IMR-90 (cell line): ENCODE data around the gene PAXIP1. TPM values are rescaled to one million over a fixed set of nuclear protein-coding genes. Genes with fewer than 3 reads are reported as not detected.

Experiments used
- ATAC-seq: fragments of 200-7000 bp; cut with Tn5 transposase; 2 replicates; pipeline ENCODE4 v1.9.1; 2020; ENCODE audit warnings: low read depth, mild to moderate bottlenecking, moderate library complexity
- BruUV-seq: library from RNA; stranded (reverse); fragments of 400-500 nt; replicated peaks from 2 replicates; lab custom pipeline; 2021; lab: Mats Ljungman, UMichigan
- CTCF ChIA-PET: fragments of 300-600 bp; formaldehyde crosslinking; extraction: SDS; loops from one replicate; lab custom pipeline; 2021; ENCODE audit warnings: antibody characterized with exemption; lab: Yijun Ruan, JAX
- POLR2A ChIA-PET: fragments of 300-600 bp; sonication (Branson Sonifier 250); formaldehyde crosslinking; loops from one replicate; lab custom pipeline; 2022; ENCODE audit warnings: antibody characterized with exemption; ENCODE audit not compliant: unreplicated experiment; lab: Charles Lee
- DNase-seq: peaks from one replicate; pipeline ENCODE4 v3.0.0; 2013
- H2AFZ ChIP-seq: replicated peaks from 2 replicates; pipeline ENCODE3; 2013; ENCODE audit warnings: low read length, mild to moderate bottlenecking; ENCODE audit not compliant: poor library complexity
- H2AK5ac ChIP-seq: 2 replicates; pipeline ENCODE4 v1.6.1; 2013; ENCODE audit warnings: low read depth, low read length, inconsistent platforms
- H2AK9ac ChIP-seq: replicated peaks from 2 replicates; pipeline ENCODE3; 2013; ENCODE audit warnings: mild to moderate bottlenecking, low read depth, low read length, moderate library complexity; ENCODE audit not compliant: poor library complexity
- H2BK120ac ChIP-seq: 2 replicates; pipeline ENCODE4 v1.6.1; 2013; ENCODE audit warnings: low read depth, low read length, inconsistent platforms
- H2BK15ac ChIP-seq: 3 replicates; pipeline ENCODE4 v1.6.1; 2013; ENCODE audit warnings: low read depth, low read length, inconsistent platforms
- H2BK20ac ChIP-seq: 2 replicates; pipeline ENCODE4 v1.6.1; 2013; ENCODE audit warnings: low read depth, mild to moderate bottlenecking, inconsistent platforms, low read length, moderate library complexity
- H2BK5ac ChIP-seq: 2 replicates; pipeline ENCODE4 v1.6.1; 2013; ENCODE audit warnings: mild to moderate bottlenecking, low read depth, low read length, inconsistent platforms; ENCODE audit not compliant: poor library complexity, severe bottlenecking
- H3K14ac ChIP-seq: replicated peaks from 2 replicates; pipeline ENCODE4 v1.6.1; 2013; ENCODE audit warnings: low read depth, low read length, inconsistent platforms
- H3K18ac ChIP-seq: 2 replicates; pipeline ENCODE4 v1.6.1; 2013; ENCODE audit warnings: low read depth, low read length, control low read depth
- H3K23ac ChIP-seq: 2 replicates; pipeline ENCODE4 v1.6.1; 2013; ENCODE audit warnings: low read depth, low read length, inconsistent platforms
- H3K27ac ChIP-seq: 2 replicates; pipeline ENCODE4 v1.5.1; 2013; ENCODE audit warnings: mild to moderate bottlenecking, control low read depth, low read length; ENCODE audit not compliant: insufficient read depth
- H3K27me3 ChIP-seq: 2 replicates; pipeline ENCODE4 v1.6.1; 2013; ENCODE audit warnings: low read length; ENCODE audit not compliant: control insufficient read depth, insufficient read depth
- H3K36me3 ChIP-seq: 2 replicates; pipeline ENCODE4 v1.6.1; 2013; ENCODE audit warnings: low read length, mixed read lengths; ENCODE audit not compliant: control insufficient read depth, insufficient read depth
- H3K4ac ChIP-seq: 2 replicates; pipeline ENCODE4 v1.6.1; 2013; ENCODE audit warnings: low read depth, low read length, inconsistent platforms
- H3K4me1 ChIP-seq: 2 replicates; pipeline ENCODE4 v1.6.1; 2013; ENCODE audit warnings: low read length, mixed read lengths; ENCODE audit not compliant: control insufficient read depth, insufficient read depth
- H3K4me2 ChIP-seq: 2 replicates; pipeline ENCODE4 v1.6.1; 2013; ENCODE audit warnings: low read depth, mild to moderate bottlenecking, control low read depth, low read length, moderate library complexity
- H3K4me3 ChIP-seq: 2 replicates; pipeline ENCODE4 v1.5.1; 2013; ENCODE audit warnings: low read depth, mild to moderate bottlenecking, control low read depth, low read length, moderate library complexity; ENCODE audit not compliant: insufficient read depth
- H3K56ac ChIP-seq: 2 replicates; pipeline ENCODE4 v1.6.1; 2013; ENCODE audit warnings: low read length, inconsistent platforms; ENCODE audit not compliant: insufficient read depth; ENCODE audit errors: extremely low read depth
- H3K79me1 ChIP-seq, 2 experiments: 2 replicates each; pipeline ENCODE4 v1.6.1; 2013; ENCODE audit warnings: low read length in 2 of 2, inconsistent platforms in 1 of 2, low read depth in 1 of 2
- H3K9ac ChIP-seq: 2 replicates; pipeline ENCODE4 v1.6.1; 2013; ENCODE audit warnings: low read depth, low read length, control low read depth
- H3K9me1 ChIP-seq: 2 replicates; pipeline ENCODE4 v1.6.1; 2013; ENCODE audit warnings: low read length, inconsistent platforms; ENCODE audit not compliant: insufficient read depth
- H3K9me3 ChIP-seq: 2 replicates; pipeline ENCODE4 v1.6.1; 2013; ENCODE audit warnings: low read length; ENCODE audit not compliant: control insufficient read depth, insufficient read depth
- H4K20me1 ChIP-seq: 2 replicates; pipeline ENCODE4 v1.6.1; 2013; ENCODE audit warnings: low read length, inconsistent platforms; ENCODE audit not compliant: insufficient read depth
- H4K5ac ChIP-seq: 2 replicates; pipeline ENCODE4 v1.6.1; 2013; ENCODE audit warnings: mild to moderate bottlenecking, low read depth, low read length, control low read depth
- H4K8ac ChIP-seq, 2 experiments: 2 replicates each; pipeline ENCODE4 v1.6.1; 2013; ENCODE audit warnings: low read depth in 2 of 2, low read length in 2 of 2, control low read depth in 1 of 2, inconsistent platforms in 1 of 2
- H4K91ac ChIP-seq: 2 replicates; pipeline ENCODE4 v1.6.1; 2013; ENCODE audit warnings: low read depth, low read length, inconsistent platforms; ENCODE audit not compliant: insufficient read depth
- CEBPB ChIP-seq: IDR thresholded peaks from 2 replicates; pipeline ENCODE4 v1.6.1; 2012; ENCODE audit warnings: low read depth, low read length, improper control_type of control experiment
- CHD1 ChIP-seq: IDR thresholded peaks from 2 replicates; pipeline ENCODE4 v1.6.1; 2012; ENCODE audit warnings: low read depth, low read length, improper control_type of control experiment
- FOS ChIP-seq: fragments of 150-350 bp; IDR thresholded peaks from 2 replicates; pipeline ENCODE4 v1.6.1; 2016; ENCODE audit warnings: low read depth, low read length
- MAFK ChIP-seq: IDR thresholded peaks from 2 replicates; pipeline ENCODE4 v1.6.1; 2012; ENCODE audit warnings: low read depth, low read length, improper control_type of control experiment
- MAZ ChIP-seq: IDR thresholded peaks from 2 replicates; pipeline ENCODE4 v1.6.1; 2012; ENCODE audit warnings: low read depth, mild to moderate bottlenecking, low read length, improper control_type of control experiment, moderate library complexity, borderline replicate concordance
- MXI1 ChIP-seq: IDR thresholded peaks from 2 replicates; pipeline ENCODE4 v1.6.1; 2012; ENCODE audit warnings: low read depth, mild to moderate bottlenecking, low read length, moderate library complexity, borderline replicate concordance
- NFE2L2 ChIP-seq: fragments of 150-350 bp; IDR thresholded peaks from 2 replicates; pipeline ENCODE4 v1.6.1; 2016; ENCODE audit warnings: low read depth, mild to moderate bottlenecking, low read length
- POLR2A ChIP-seq: IDR thresholded peaks from 2 replicates; pipeline ENCODE4 v1.6.1; 2012; ENCODE audit warnings: mild to moderate bottlenecking, low read depth, low read length
- RFX5 ChIP-seq: IDR thresholded peaks from 2 replicates; pipeline ENCODE4 v1.8.0; 2012; ENCODE audit warnings: low read depth, mild to moderate bottlenecking, low read length, moderate library complexity
- SMC3 ChIP-seq: fragments of 150-350 bp; IDR thresholded peaks from 2 replicates; pipeline ENCODE4 v1.6.1; 2016; ENCODE audit warnings: low read depth, mild to moderate bottlenecking, antibody characterized with exemption, low read length, moderate library complexity
- WGBS, 2 experiments: methylation state at CpG; one replicate each; pipeline versions ENCODE4 v1.1.5 to v1.1.7; 2013; ENCODE audit warnings: missing lambda C conversion rate in 2 of 2; ENCODE audit not compliant: insufficient read length in 1 of 2; ENCODE audit errors: extremely low coverage in 2 of 2; 5-methylcytosine and 5-hydroxymethylcytosine counted together
- dilution Hi-C: fragments of 300-500 bp; cut with HindIII; formaldehyde crosslinking; loops from one replicate; pipeline ENCODE4 v1.14.3; 2018; ENCODE audit warnings: low sequenced_read_pairs; ENCODE audit not compliant: unreplicated experiment
- in situ Hi-C: fragments of 300-500 bp; cut with MboI; formaldehyde crosslinking; loops from 3 replicates; pipeline ENCODE4 v1.14.3; 2019; ENCODE audit warnings: low sequenced_read_pairs, inconsistent platforms, mixed read lengths
- intact Hi-C: fragments of 100-400 bp; cut with micrococcal nuclease; formaldehyde crosslinking; loops from 2 replicates; pipeline ENCODE4 v1.10.0; 2022
- polyA plus RNA-seq, 3 experiments: library from polyadenylated mRNA; depleted of rRNA; stranded (reverse); fragments of >200 nt; gene quantifications; 2 replicates each; pipeline ENCODE4 v1.2.3, GENCODE V29; 2012; ENCODE audit warnings: low replicate concordance in 1 of 3
- total RNA-seq: library from RNA; depleted of rRNA; stranded (reverse); fragments of >200 nt; gene quantifications from 2 replicates; pipeline ENCODE4 v1.2.3, GENCODE V29; 2012
- TF ChIP-seq, protein P1 (sequence below): fragments of 150-350 bp; IDR thresholded peaks from 2 replicates; pipeline ENCODE4 v1.6.1; 2016; ENCODE audit warnings: low read depth, mild to moderate bottlenecking, low read length, moderate library complexity, borderline replicate concordance
- TF ChIP-seq, protein P2 (sequence below): fragments of 150-350 bp; IDR thresholded peaks from 2 replicates; pipeline ENCODE4 v1.6.1; 2017; ENCODE audit warnings: mild to moderate bottlenecking, antibody characterized with exemption, low read length, low read depth

The PAXIP1 gene
- total and polyA plus RNA-seq, 2 of the 4 experiments (the other 2 are of a cell fraction): 7.3 to 8.7 TPM

DNA sequence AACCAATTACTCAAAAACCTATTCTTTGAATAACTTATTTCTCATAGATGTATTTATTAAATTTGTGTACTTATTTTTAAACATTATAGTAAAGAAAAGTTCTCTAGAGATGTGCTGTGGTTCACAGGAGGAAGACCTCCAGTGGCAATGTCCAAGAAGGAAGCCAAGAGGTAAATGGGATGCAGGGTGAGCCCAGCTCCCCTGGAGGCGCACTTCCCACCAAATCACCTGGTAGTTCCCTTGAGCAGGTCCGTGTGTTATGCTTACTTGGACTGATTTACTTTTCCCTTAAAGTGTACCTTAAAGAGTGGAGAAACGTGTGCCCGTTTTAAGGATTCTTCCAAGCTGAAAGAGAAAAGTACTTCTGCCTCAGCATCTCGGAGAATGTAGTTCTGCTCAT, 55.3 kb downstream of the PAXIP1 start:
- Histone ChIP-seq H3K4me3 (no peak overlapping the region), H4K8ac (no peak overlapping the region), H2BK120ac (no peak overlapping the region), H3K18ac (no peak overlapping the region), H3K36me3 (peaks cover 32% of the 10 kb centered on the region), H3K4me2 (no peak overlapping the region), H3K9me1 (no peaks in the 10 kb centered on the region), H3K9ac (no peak overlapping the region), H2BK20ac (no peak overlapping the region), H3K27me3 (no peaks in the 10 kb centered on the region), H2BK5ac (no peak overlapping the region), H3K14ac (no peak overlapping the region), H3K23ac (no peak overlapping the region), H3K56ac (no peak overlapping the region), H4K91ac (no peak overlapping the region), H3K4ac (no peak overlapping the region), H3K9me3 (no peaks in the 10 kb centered on the region), H2AK9ac (no peak overlapping the region), H3K27ac (no peak overlapping the region), H4K20me1 (no peaks in the 10 kb centered on the region), H2AK5ac (no peak overlapping the region), H2BK15ac (no peak overlapping the region), H3K4me1 (no peaks in the 10 kb centered on the region), H4K5ac (no peak overlapping the region), H3K79me1 (no peaks in the 10 kb centered on the region), H2AFZ (no peak overlapping the region)
- dilution Hi-C loops (no loop called here), intact Hi-C loops (no loop called here), in situ Hi-C loops (no loop called here)
- DNase-seq: no peak
- ATAC-seq: no peak
- TF ChIP-seq CEBPB (no peak), MAFK (no peak), FOS (no peak), NFE2L2 (no peak), MXI1 (no peak), SMC3 (no peak), CHD1 (no peak), POLR2A (no peak), MAZ (no peak), RFX5 (no peak)
- TF ChIP-seq, protein P1, sequence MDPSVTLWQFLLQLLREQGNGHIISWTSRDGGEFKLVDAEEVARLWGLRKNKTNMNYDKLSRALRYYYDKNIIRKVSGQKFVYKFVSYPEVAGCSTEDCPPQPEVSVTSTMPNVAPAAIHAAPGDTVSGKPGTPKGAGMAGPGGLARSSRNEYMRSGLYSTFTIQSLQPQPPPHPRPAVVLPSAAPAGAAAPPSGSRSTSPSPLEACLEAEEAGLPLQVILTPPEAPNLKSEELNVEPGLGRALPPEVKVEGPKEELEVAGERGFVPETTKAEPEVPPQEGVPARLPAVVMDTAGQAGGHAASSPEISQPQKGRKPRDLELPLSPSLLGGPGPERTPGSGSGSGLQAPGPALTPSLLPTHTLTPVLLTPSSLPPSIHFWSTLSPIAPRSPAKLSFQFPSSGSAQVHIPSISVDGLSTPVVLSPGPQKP: no peak
- TF ChIP-seq, protein P2, sequence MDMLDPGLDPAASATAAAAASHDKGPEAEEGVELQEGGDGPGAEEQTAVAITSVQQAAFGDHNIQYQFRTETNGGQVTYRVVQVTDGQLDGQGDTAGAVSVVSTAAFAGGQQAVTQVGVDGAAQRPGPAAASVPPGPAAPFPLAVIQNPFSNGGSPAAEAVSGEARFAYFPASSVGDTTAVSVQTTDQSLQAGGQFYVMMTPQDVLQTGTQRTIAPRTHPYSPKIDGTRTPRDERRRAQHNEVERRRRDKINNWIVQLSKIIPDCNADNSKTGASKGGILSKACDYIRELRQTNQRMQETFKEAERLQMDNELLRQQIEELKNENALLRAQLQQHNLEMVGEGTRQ: no peak
- WGBS, 2 experiments: 89% methylated on average over 1 of the region's 5 CpGs; no CpG with 5 or more reads in 1 of the 2 experiments
- CTCF ChIA-PET: interaction anchor here (1.4 to 1.6 kb wide), 2 partner anchors 11 to 20 kb away, joined by 3 to 4 read pairs; no protein-coding TSS in a partner anchor
- no TSS peak for BruUV-seq
- POLR2A ChIA-PET: no interaction called here
